Activated naive CD4-positive, alpha-beta T cell treated with anti-CD3 and anti-CD28 coated beads, Interleukin-2, amount 10 ng/mL, durations not matched to agents 7 days and 5 days (primary cell): Measurements from ENCODE around the gene PFDN4.
"Not testable (repeated sequence)": the region's sequence is repeated elsewhere in the genome, so short reads cannot be mapped to it uniquely, and the experiment has no call there.

Experiments
- CTCF ChIA-PET: fragments of 350-600 bp; sonication (Branson Sonifier 250); formaldehyde crosslinking; loops from one replicate; lab custom pipeline; 2021; ENCODE audit warnings: antibody characterized with exemption; lab: Charles Lee
- DNase-seq: peaks from one replicate; pipeline ENCODE4 v3.0.0-alpha.2; 2020
- H3K27ac Mint-ChIP-seq: one replicate; pipeline ENCODE4 v1.8.0; 2021; ENCODE audit warnings: mild to moderate bottlenecking, moderate library complexity, mixed read lengths
- H3K27me3 Mint-ChIP-seq: one replicate; pipeline ENCODE4 v1.8.0; 2021; ENCODE audit warnings: mild to moderate bottlenecking, mixed read lengths
- H3K36me3 Mint-ChIP-seq: one replicate; pipeline ENCODE4 v1.8.0; 2021; ENCODE audit warnings: mixed read lengths
- H3K4me1 Mint-ChIP-seq: one replicate; pipeline ENCODE4 v1.8.0; 2021; ENCODE audit warnings: mixed read lengths
- H3K4me3 Mint-ChIP-seq: one replicate; pipeline ENCODE4 v1.8.0; 2021; ENCODE audit warnings: mild to moderate bottlenecking, moderate library complexity, mixed read lengths
- H3K9me3 Mint-ChIP-seq: one replicate; pipeline ENCODE4 v1.8.0; 2021; ENCODE audit warnings: mixed read lengths

The PFDN4 gene

GRCh38 chr20:54218470-54218869, 10.6 kb downstream of the PFDN4 start:
- H3K27me3 Mint-ChIP-seq, result no peaks in the 10 kb centered on the region
- H3K36me3 Mint-ChIP-seq, result peaks cover 16% of the 10 kb centered on the region
- CTCF ChIA-PET, result interaction anchor here (0.7 to 2.1 kb wide), 4 partner anchors 10 to 449 kb away, joined by 3 to 12 read pairs (median 9); partner anchors contain the start of gene PFDN4
- H3K4me3 Mint-ChIP-seq, result no peak overlapping the region
- DNase-seq, result no peak
- peaks cover 21% of the 10 kb centered on the region for H3K4me1 Mint-ChIP-seq
- no peaks in the 10 kb centered on the region for H3K9me3 Mint-ChIP-seq
- H3K27ac Mint-ChIP-seq, result no peak overlapping the region

DNA sequence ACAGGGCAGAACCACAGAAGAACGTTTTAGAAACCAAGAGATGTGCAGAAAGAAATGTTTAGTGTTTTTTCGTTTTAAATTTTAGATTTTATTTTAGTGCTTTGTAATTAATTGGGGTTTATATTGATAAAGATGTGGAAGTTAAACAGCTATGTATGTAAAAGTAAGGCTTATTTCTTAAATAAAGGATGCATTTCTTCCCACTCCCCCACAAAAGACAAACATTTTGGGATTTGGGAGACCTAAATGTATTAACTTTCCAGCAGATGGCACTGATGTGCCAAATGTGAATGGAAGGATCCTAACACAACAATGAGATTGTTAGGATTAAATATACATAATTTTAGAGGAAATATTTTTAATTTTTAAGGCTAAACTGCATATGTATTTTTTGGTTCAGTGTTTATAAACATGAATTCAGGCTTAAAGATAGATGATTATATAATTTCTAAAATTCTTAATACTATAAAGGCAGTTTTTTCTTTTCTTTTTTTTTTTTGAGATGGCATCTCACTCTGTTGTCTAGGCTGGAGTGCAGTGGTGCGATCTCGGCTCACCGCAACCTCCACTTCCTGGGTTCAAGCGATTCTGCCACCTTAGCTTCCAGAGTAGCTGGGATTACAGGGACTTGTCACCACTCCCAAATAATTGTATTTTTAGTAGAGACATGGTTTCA, 12.0 kb downstream of the PFDN4 start:
- Mint-ChIP-seq H3K27me3 (no peaks in the 10 kb centered on the region), H3K4me3 (no peak overlapping the region), H3K36me3 (peaks cover 16% of the 10 kb centered on the region), H3K27ac (no peak overlapping the region), H3K4me1 (peaks cover 21% of the 10 kb centered on the region), H3K9me3 (no peaks in the 10 kb centered on the region)
- CTCF ChIA-PET, result interaction anchor here (0.9 to 2.1 kb wide), 6 partner anchors 12 to 428 kb away, joined by 3 to 12 read pairs (median 6); partner anchors contain the start of gene PFDN4
- no peak for DNase-seq

- Mint-ChIP-seq H3K27me3 (no peaks in the 10 kb centered on the region), H3K9me3 (no peaks in the 10 kb centered on the region), H3K36me3 (peaks cover 12% of the 10 kb centered on the region), H3K27ac (peak overlapping the region; percentile 75), H3K4me1 (peaks cover 21% of the 10 kb centered on the region), H3K4me3 (no peak overlapping the region)
- CTCF ChIA-PET, result interaction anchor here (0.6 kb wide), 1 partner anchor 279 kb away, joined by 3 read pairs; no protein-coding TSS in a partner anchor
- DNase-seq, result no peak
These were observed 12.8 kb downstream of the PFDN4 start for GRCh38 chr20:54220722-54221121.

DNA sequence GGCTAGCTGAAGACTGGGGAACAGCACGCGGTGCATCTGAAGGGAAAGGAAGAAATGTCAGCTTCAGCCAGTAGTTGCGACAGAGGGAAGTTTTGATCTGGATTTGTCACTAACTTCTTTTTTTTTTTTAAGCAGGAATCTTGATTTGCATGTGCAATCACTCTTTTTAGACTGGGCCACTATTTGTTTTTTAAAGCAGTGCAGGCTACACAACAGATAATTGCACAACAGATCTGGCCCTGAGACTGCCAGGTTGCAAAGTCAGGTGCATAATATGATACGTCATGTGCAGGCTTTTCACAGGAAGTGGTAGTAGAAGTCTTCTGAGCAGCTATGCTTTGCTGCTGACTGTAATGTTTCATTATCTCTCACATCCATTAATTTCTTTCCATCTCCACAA, 13.5 kb downstream of the PFDN4 start:
- Mint-ChIP-seq H3K36me3 (peaks cover 10% of the 10 kb centered on the region), H3K27me3 (no peaks in the 10 kb centered on the region), H3K9me3 (no peaks in the 10 kb centered on the region), H3K4me3 (no peak overlapping the region), H3K27ac (peak overlapping the region; percentile 62), H3K4me1 (peaks cover 21% of the 10 kb centered on the region)
- DNase-seq, result peak; percentile 30
- CTCF ChIA-PET, result interaction anchor here (0.6 to 1.3 kb wide), 7 partner anchors 13 to 426 kb away, joined by 3 to 4 read pairs (median 3); partner anchors contain the start of gene PFDN4

GRCh38 chr20:54221996-54222890, 14.4 kb downstream of the PFDN4 start:
- CTCF ChIA-PET, result interaction anchor here (0.6 to 1.3 kb wide), 6 partner anchors 14 to 425 kb away, joined by 3 to 4 read pairs (median 3); partner anchors contain the start of gene PFDN4
- Mint-ChIP-seq H3K27me3 (no peaks in the 10 kb centered on the region), H3K9me3 (no peaks in the 10 kb centered on the region), H3K4me1 (peaks cover 21% of the 10 kb centered on the region), H3K4me3 (no peak overlapping the region), H3K27ac (peak overlapping the region; percentile 19), H3K36me3 (peaks cover 6% of the 10 kb centered on the region)
- DNase-seq, result no peak

DNA sequence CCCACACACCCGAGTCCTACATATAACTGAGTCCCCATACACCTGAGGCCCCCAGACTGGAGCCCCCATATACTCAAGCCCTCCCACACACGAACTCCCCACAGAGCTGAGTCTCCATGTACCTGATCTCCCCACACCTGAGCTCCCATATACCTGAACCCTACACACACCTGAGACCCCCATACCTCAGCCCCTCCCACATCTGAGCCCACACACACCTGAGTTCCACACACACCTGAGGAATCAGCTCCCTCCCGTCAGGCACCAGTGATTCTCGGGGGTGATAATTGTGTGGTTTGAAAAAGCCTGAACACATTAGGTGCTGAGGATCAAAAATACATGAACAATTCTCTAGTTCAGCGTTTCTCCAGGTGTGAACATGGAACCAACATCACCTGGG, 15.4 kb downstream of the PFDN4 start:
- peaks cover 21% of the 10 kb centered on the region for H3K4me1 Mint-ChIP-seq
- peaks cover 6% of the 10 kb centered on the region for H3K9me3 Mint-ChIP-seq
- H3K36me3 Mint-ChIP-seq, result peaks cover 2% of the 10 kb centered on the region
- CTCF ChIA-PET, result interaction anchor here (0.6 kb wide), 1 partner anchor 120 kb away, joined by 3 read pairs; no protein-coding TSS in a partner anchor
- H3K27me3 Mint-ChIP-seq, result no peaks in the 10 kb centered on the region
- H3K27ac Mint-ChIP-seq, result no peak overlapping the region
- no peak overlapping the region for H3K4me3 Mint-ChIP-seq
- DNase-seq, result no peak

- Mint-ChIP-seq H3K27me3 (no peaks in the 10 kb centered on the region), H3K4me3 (no peak overlapping the region), H3K9me3 (peaks cover 6% of the 10 kb centered on the region), H3K27ac (no peak overlapping the region), H3K36me3 (no peaks in the 10 kb centered on the region), H3K4me1 (peaks cover 21% of the 10 kb centered on the region)
- DNase-seq, result no peak
- CTCF ChIA-PET, result no interaction called here
These were observed 15.9 kb downstream of the PFDN4 start for GRCh38 chr20:54223751-54224150.

DNA sequence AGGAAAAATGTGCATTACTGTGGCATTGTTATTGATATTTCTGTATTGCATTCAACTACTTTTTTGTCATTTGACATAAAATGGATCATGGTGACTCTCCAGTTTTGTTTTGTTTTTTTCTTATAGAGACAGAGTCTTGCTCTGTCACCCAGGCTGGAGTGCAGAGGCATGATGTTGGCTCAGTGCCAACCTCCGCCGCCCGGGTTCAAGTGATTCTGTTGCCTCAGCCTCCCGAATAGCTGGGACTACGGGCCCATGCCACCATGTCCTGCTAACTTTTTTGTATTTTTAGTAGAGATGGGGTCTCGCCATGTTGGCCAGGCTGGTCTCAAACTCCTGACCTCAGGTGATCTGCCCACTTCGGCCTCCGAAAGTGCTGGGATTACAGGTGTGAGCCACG, 16.8 kb downstream of the PFDN4 start:
- H3K27ac Mint-ChIP-seq, H3K4me3 Mint-ChIP-seq, CTCF ChIA-PET, H3K9me3 Mint-ChIP-seq, DNase-seq, H3K36me3 Mint-ChIP-seq, H3K27me3 Mint-ChIP-seq: not testable (repeated sequence)
- H3K4me1 Mint-ChIP-seq, result peaks cover 21% of the 10 kb centered on the region

DNA sequence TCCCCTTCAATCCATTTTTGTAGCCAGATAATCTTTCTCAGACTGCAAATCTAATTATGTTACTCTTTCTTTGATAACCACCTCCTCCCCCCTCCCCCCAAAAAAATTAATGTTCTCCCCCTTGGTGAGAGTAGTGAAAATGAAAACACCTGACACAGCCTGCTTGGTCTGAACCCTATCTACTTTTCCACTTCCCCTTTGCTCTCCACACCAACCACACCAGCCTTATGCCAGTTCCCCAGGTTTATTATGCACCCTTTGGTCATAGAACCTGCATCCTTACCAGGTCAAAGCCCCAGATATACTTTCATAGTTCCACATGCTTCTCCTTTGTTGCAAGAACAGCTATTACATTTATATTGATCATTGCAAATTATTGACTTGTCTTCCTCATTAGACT, 19.4 kb downstream of the PFDN4 start:
- DNase-seq, result no peak
- H3K36me3 Mint-ChIP-seq, result no peaks in the 10 kb centered on the region
- H3K27me3 Mint-ChIP-seq, result no peaks in the 10 kb centered on the region
- peaks cover 3% of the 10 kb centered on the region for H3K4me1 Mint-ChIP-seq
- no peak overlapping the region for H3K27ac Mint-ChIP-seq
- no peak overlapping the region for H3K4me3 Mint-ChIP-seq
- CTCF ChIA-PET, result no interaction called here
- H3K9me3 Mint-ChIP-seq, result peaks cover 6% of the 10 kb centered on the region

DNA sequence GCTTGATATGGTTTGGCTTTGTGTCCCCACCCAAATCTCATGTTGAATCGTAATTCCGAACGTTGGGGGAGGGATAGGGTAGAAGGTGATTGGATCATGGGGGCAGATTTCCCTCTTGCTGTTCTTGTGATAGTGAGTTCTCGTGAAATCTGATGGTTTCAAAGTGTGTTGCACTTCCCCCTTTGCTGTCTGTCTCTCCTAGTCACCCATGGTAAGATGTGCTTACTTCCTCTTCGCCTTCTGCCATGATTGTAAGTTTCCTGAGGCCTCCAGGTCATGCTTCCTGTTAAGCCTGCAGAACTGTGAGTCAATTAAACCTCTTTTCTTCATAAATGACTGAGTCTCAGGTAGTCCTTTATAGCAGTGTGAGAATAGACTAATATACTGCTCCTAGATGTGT, 19.9 kb downstream of the PFDN4 start:
- H3K27ac Mint-ChIP-seq, result no peak overlapping the region
- DNase-seq, result no peak
- peaks cover 9% of the 10 kb centered on the region for H3K9me3 Mint-ChIP-seq
- CTCF ChIA-PET, result no interaction called here
- H3K4me3 Mint-ChIP-seq, result no peak overlapping the region
- H3K27me3 Mint-ChIP-seq, result peaks cover 3% of the 10 kb centered on the region
- H3K36me3 Mint-ChIP-seq, result no peaks in the 10 kb centered on the region
- no peaks in the 10 kb centered on the region for H3K4me1 Mint-ChIP-seq

GRCh38 chr20:54228841-54229240, 21.0 kb downstream of the PFDN4 start:
- Mint-ChIP-seq H3K9me3 (peaks cover 9% of the 10 kb centered on the region), H3K27me3 (peaks cover 3% of the 10 kb centered on the region), H3K4me3 (no peak overlapping the region), H3K4me1 (no peaks in the 10 kb centered on the region), H3K36me3 (no peaks in the 10 kb centered on the region), H3K27ac (no peak overlapping the region)
- DNase-seq, result no peak
- CTCF ChIA-PET, result no interaction called here

DNA sequence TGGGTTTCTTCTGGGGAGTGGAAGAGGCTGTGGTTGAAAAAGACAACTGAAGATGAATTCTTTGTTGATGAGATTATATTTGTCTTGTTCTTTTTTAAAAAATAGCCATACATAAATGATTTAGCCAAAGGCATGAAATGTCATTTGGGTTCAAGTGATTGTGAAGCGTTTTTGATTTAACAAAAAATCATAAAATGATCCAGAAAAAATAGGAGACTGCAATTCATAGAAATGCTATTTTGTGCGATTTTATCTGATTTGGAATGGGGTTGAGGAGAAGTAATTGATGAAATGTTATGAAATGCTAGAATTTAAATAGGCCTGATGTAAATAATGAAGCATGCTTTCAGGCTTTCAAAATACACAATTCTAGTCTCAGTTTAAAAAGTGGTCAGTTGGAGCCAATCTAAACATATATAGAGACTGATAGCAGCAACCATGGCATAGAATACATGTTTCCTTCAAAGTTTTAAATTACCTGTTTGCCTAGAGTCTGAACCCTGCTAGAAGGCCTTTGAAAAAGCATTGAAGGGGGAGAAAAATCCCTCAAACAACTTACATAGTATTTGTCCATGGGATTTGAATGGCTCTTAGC, 21.8 kb downstream of the PFDN4 start:
- DNase-seq, result no peak
- no peak overlapping the region for H3K4me3 Mint-ChIP-seq
- no peaks in the 10 kb centered on the region for H3K4me1 Mint-ChIP-seq
- H3K9me3 Mint-ChIP-seq, result peaks cover 9% of the 10 kb centered on the region
- H3K36me3 Mint-ChIP-seq, result no peaks in the 10 kb centered on the region
- CTCF ChIA-PET, result no interaction called here
- no peak overlapping the region for H3K27ac Mint-ChIP-seq
- peaks cover 3% of the 10 kb centered on the region for H3K27me3 Mint-ChIP-seq

DNA sequence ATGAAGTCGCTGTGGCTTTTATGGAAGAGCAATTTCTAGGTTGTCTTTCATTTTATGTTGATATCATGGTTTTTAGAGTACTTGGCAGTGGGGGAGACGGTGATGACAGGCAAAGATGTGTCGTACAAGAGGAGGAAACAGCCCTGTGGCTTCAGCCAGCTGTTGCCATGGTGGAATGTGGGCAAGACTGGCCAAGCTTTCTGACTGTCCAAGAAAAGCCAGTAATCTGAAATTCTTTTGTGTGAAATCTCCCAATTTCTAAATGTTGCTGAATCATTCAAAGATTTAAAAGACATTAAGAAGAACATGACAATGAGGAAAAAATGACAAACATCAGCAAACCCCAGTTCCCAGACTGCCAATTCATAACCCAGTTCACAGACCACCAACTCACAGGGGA, 23.1 kb downstream of the PFDN4 start:
- no peak for DNase-seq
- H3K4me3 Mint-ChIP-seq, result no peak overlapping the region
- peaks cover 9% of the 10 kb centered on the region for H3K9me3 Mint-ChIP-seq
- CTCF ChIA-PET, result no interaction called here
- H3K36me3 Mint-ChIP-seq, result no peaks in the 10 kb centered on the region
- H3K27ac Mint-ChIP-seq, result no peak overlapping the region
- no peaks in the 10 kb centered on the region for H3K4me1 Mint-ChIP-seq
- peaks cover 4% of the 10 kb centered on the region for H3K27me3 Mint-ChIP-seq

DNA sequence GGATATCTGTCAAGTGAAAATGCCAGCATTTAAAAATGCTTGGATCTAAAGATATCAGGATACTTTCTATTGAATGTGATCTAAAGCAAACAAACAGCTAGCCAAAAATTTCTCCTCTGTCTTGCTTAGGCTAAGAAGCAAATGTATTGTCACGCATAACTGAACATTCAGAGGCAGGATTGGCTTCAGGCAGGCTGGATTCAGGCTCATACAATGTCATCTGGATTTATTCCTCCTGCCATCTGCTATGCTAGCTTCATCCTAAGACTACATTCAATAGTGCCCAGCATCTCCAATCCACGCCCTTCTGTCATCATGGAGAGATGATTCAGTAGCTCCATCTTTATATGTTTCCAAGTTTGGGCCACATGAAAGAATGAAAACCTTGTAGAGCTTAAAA, 27.1 kb downstream of the PFDN4 start:
- H3K36me3 Mint-ChIP-seq, result no peaks in the 10 kb centered on the region
- peaks cover 4% of the 10 kb centered on the region for H3K9me3 Mint-ChIP-seq
- H3K4me3 Mint-ChIP-seq, result no peak overlapping the region
- DNase-seq, result no peak
- no peak overlapping the region for H3K27ac Mint-ChIP-seq
- CTCF ChIA-PET, result interaction anchor here (0.6 to 1.6 kb wide), 2 partner anchors 19 to 112 kb away, joined by 3 read pairs; no protein-coding TSS in a partner anchor
- H3K27me3 Mint-ChIP-seq, result peaks cover 9% of the 10 kb centered on the region
- H3K4me1 Mint-ChIP-seq, result no peaks in the 10 kb centered on the region
